ENCODE measurements around the gene TXNRD2. TPM values are rescaled to one million over a fixed set of nuclear protein-coding genes. Genes with fewer than 3 reads are reported as not detected.

TXNRD2 gene
- total RNA-seq, 1 donor from 2014 or later, result 46.0 TPM

DNA sequence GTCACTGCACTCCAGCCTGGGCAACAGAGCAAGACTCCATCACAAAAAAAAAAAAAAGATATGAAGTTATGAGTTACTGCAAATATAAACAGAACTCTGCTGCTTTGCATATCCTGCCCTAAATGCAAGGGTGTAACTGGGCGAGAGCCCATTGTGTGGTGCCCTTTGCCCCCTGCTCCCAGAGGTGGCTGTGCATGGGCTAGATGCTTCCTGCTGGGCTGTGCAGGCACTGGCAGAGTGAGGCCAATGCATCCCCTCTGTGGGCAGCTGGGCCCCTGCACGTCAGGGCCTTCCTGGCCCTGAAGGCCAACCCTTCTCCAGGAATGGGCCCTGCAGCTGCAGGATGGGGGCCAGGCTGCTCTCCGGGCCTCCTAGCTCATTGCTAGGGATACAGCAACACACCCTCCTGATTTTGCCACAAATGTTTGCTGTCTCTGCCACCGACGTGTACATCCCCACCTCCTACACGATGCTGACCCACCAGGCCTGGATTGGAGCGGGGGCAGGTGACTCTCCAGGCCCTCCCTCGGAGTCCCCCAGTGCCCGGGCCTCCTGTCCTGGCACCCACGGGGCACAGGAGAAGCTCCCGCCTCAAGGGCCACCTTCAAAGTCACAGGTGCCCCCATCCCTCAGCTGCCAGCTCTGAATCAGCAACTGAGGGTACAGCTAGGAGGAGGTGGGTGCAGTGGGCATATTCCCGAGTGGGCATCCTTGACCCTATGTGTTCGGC, 40.7 kb downstream of the TXNRD2 start:
- peaks cover 27 to 45% of the 10 kb centered on the region in 2 donors for H3K36me3 ChIP-seq
- no peaks in the 10 kb centered on the region for H3K4me1 ChIP-seq
- intact Hi-C loops (cut with DNase I), result no loop called here
- DNase-seq (ENCODE audit: low spot score in 2 of 2), result no peak
- TF ChIP-seq CTCF (IDR thresholded peaks at IDR 0.05), result no peak
- H3K9me3 ChIP-seq, result no peaks in the 10 kb centered on the region
- H3K27me3 ChIP-seq, result no peaks in the 10 kb centered on the region
- H3K4me3 ChIP-seq, result no peak overlapping the region
- no peak overlapping the region for H3K27ac ChIP-seq

DNA sequence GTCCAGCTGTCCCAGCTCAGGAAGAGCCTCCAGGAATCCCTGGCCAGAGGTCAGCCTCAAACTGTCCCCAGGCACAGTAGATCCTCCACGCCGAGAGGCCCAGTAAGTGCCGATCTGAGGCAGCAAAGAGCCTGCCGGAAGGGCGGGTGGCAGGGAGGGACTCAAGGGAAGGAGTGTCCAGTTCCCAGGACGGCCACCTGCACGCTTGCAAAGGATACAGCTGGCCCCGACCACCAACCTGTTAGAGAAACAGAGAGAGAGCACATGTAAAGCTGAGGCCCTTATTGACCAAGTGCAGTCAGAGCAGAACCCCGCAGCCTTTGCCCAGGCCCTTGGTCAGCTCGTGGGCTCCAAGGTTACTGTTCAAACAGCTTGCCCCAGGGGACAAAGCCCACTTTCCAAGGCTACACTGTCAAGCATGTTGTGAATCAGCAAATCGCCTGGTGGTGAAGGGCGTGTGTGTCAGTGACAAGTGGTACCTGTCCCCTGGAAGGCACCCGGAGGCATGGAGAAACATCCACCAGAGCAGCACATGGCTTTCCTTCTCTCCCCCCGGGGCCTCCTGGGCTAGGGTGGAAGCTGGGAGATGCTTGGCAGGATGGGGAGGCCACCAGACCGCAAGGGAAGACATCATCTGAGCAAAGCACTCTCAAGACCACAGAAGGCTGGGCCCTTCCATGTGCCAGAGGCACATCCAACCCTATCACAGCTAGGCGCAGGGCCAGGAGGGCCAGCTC, 42.6 kb downstream of the TXNRD2 start:
- H3K4me1 ChIP-seq, result no peaks in the 10 kb centered on the region
- no peak for DNase-seq (ENCODE audit: low spot score in 2 of 2)
- no peak for TF ChIP-seq CTCF (IDR thresholded peaks at IDR 0.05)
- intact Hi-C loops (cut with DNase I), result no loop called here
- H3K27me3 ChIP-seq, result no peaks in the 10 kb centered on the region
- no peak overlapping the region for H3K4me3 ChIP-seq
- H3K36me3 ChIP-seq, result peaks cover 35 to 50% of the 10 kb centered on the region in 2 donors
- H3K9me3 ChIP-seq, result no peaks in the 10 kb centered on the region
- no peak overlapping the region for H3K27ac ChIP-seq

GRCh38 chr22:19898145-19898544, 43.5 kb downstream of the TXNRD2 start:
- no peaks in the 10 kb centered on the region for H3K27me3 ChIP-seq
- no peaks in the 10 kb centered on the region for H3K9me3 ChIP-seq
- H3K4me1 ChIP-seq, result no peaks in the 10 kb centered on the region
- peaks cover 41 to 55% of the 10 kb centered on the region in 2 donors for H3K36me3 ChIP-seq
- no peak for TF ChIP-seq CTCF (IDR thresholded peaks at IDR 0.05)
- DNase-seq (ENCODE audit: low spot score in 2 of 2), result no peak
- intact Hi-C loops (cut with DNase I), result no loop called here
- no peak overlapping the region for H3K4me3 ChIP-seq
- no peak overlapping the region for H3K27ac ChIP-seq

DNA sequence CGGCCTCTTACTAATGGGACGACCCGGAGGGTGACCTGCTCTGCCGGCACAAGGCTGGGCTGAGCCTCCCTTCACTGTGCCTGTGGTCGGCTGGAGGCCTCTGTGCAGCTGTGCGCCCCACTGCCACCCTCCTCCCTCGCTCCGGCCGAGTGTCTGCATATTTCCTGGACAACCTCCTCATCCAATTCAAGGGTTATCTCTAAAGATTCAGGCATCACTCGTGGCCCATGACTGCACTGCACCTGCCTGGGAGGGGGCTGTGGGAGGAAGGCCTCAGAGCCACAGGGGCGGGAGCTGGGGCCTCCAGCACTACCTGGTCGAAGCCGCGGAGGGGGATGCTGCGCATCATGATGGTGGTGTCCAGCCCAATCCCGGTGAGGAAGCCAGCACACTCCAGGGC, 43.9 kb downstream of the TXNRD2 start:
- H3K9me3 ChIP-seq, result no peaks in the 10 kb centered on the region
- no peaks in the 10 kb centered on the region for H3K27me3 ChIP-seq
- H3K27ac ChIP-seq, result no peak overlapping the region
- no peak for DNase-seq (ENCODE audit: low spot score in 2 of 2)
- no peak overlapping the region for H3K4me3 ChIP-seq
- no peaks in the 10 kb centered on the region for H3K4me1 ChIP-seq
- TF ChIP-seq CTCF (IDR thresholded peaks at IDR 0.05), result no peak
- H3K36me3 ChIP-seq, result peaks cover 40 to 57% of the 10 kb centered on the region in 2 donors
- intact Hi-C loops (cut with DNase I), result no loop called here

DNA sequence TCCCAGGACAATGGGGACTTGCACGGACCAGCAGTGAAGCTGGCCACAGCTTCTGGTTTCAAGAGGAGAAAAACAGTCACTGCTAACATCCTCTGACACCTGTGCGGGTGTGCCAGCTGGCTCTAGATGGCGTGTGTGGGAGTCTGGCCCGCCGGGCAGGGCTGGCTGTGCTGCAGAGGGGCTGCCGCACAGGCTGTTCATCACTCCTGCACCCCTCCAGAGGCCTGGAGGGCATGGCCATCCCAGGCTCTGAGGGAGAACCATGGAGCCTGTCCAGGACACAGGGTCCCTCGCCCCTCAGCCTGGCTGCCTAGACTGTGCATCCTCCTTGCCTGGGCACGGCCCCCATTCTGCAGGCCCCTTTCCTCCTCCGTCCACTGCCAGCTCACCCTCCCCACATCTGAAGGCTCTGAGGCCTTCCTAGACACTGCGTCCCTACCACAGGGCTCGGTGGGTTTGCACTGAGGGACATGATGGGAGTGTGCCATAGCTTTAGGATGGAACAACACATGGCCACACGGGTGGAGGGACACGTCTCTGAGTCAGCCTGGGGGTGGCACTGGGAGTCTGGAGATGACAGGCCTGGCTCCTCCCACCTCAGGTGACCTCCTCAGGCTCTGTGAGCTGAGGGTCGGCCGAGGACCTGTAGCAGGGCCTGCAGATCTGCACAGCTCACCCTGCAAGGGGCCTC, 44.8 kb downstream of the TXNRD2 start:
- Histone ChIP-seq H3K36me3 (peaks cover 39 to 60% of the 10 kb centered on the region in 2 donors), H3K27me3 (no peaks in the 10 kb centered on the region), H3K9me3 (no peaks in the 10 kb centered on the region), H3K4me3 (no peak overlapping the region), H3K4me1 (no peaks in the 10 kb centered on the region), H3K27ac (no peak overlapping the region)
- intact Hi-C loops (cut with DNase I), result no loop called here
- no peak for DNase-seq (ENCODE audit: low spot score in 2 of 2)
- no peak for TF ChIP-seq CTCF (IDR thresholded peaks at IDR 0.05)

Data from ascending aorta (tissue), 2 donors.